Fibroblast of lung (primary cell): Measurements from ENCODE around the gene IWS1.

Experiments
- EZH2 ChIP-seq: IDR thresholded peaks from 2 replicates; pipeline ENCODE4 v1.5.1; 2012; ENCODE audit warnings: low read length, control low read depth, mild to moderate bottlenecking; ENCODE audit errors: missing control alignments
- TF ChIP-seq, protein P1 (sequence below), 2 donors: IDR thresholded peaks in 1 of 2; conservative IDR thresholded peaks in 1 of 2; 1 replicate in 1 of 2; 2 replicates in 1 of 2; pipeline ENCODE4 v1.5.1; 2011 to 2012; ENCODE audit warnings: low read length in 2 of 2, control low read depth in 1 of 2, inconsistent platforms in 1 of 2, low read depth in 1 of 2, mild to moderate bottlenecking in 1 of 2

DNA sequence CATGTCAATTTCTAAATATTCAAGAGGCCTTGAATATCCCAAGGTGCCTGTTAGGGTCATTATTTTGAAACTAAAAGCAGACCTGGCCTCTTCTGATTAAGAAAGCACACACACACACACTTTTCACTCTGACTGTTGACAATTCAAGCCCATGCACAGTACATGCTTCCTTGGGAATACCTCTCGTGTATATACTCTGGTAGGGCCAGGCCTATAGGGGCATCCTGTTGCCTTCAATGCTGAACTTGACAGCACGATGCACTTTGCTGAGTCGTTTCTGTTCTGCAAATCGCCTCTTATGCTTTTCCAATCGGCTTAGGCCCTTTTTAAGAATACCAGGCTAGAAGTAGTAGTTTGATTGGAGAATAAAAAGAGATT is 40.6 kb downstream of the IWS1 start:
- TF ChIP-seq, protein P1, sequence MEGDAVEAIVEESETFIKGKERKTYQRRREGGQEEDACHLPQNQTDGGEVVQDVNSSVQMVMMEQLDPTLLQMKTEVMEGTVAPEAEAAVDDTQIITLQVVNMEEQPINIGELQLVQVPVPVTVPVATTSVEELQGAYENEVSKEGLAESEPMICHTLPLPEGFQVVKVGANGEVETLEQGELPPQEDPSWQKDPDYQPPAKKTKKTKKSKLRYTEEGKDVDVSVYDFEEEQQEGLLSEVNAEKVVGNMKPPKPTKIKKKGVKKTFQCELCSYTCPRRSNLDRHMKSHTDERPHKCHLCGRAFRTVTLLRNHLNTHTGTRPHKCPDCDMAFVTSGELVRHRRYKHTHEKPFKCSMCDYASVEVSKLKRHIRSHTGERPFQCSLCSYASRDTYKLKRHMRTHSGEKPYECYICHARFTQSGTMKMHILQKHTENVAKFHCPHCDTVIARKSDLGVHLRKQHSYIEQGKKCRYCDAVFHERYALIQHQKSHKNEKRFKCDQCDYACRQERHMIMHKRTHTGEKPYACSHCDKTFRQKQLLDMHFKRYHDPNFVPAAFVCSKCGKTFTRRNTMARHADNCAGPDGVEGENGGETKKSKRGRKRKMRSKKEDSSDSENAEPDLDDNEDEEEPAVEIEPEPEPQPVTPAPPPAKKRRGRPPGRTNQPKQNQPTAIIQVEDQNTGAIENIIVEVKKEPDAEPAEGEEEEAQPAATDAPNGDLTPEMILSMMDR (conservative IDR thresholded peaks at IDR 0.05 in 1 of 2, IDR thresholded peaks at IDR 0.05 in 1 of 2; ENCODE audit: low read depth in 1 of 2, low read length in 2 of 2), result no peak
- no peak for TF ChIP-seq EZH2
